ENCODE results near the gene RAPGEF3.

Gene RAPGEF3

DNA sequence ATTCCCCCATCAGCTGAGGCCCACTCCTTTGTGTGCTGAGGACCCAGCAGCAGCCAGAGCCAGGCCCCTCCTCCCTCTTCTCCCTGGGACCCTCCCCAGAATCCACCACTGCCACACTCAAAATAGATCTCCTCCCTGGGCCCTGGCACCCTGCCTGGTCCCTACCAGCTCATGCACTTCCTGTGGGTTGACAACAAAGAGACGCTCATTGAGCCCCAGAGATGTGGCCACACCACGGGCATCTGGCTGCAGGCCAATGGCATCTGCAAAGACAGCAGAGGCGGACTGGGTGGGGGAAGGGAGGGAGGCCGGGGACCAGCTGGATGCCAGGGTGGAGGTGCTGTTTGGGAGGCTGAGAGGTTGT lies 17.4 kb downstream of the RAPGEF3 start:
- peak; percentile 83 for DNase-seq

DNA sequence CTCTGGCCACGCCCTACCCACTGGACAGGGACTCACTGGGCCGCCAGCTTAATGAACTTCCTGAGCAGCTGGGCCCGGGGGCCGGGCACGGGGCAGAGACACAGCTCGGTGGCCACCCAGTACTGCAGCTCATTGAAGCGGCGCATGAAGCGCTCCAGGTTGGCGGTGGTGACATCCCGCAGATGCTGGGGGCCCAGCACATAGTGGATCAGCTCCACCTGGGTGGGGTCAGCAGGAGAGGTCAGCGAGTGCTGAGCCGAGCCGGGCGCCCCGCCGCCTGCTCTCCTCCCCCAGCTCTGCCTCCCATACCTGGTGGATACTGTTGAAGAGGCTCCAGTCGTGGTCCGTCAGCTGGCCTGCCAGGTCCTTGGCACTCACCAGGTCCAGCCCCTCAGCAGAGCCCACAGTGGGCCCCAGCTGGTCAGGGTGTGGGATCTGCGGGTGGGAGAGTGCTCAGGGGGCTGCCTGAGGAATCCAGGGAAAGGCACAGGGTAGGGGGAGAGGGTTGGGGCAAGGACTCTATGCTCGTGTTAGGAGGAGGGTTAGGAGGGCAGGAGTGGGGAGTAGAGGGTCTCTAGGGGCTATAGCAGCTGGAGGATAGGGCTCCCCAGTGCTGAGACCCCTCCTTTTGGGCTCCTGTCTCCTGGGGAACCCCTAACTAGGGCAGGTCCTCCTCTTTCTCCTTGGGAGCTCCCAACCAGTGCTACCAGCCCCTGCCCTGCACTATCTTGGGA lies 17.9 kb downstream of the RAPGEF3 start:
- no peak for DNase-seq

DNA sequence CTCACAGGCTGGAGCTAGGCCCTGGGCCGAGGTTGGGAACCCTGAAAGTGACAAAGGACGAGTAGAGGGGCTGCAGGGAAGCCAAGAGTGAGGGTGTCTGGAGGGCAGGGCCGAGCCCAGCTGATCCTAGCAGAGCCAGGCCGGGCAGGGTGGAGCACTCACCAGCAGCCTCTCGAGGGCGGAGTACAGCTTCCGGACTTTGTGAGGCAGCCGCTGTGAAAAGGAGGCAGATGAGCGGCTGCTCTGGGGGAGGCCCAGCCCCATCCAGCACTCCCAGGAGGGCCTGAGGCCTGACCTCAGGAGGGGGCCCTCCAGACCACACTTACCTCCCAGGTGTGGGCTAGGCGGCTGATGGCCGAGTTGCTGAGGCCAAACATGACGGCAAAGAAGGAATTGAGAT lies 18.7 kb downstream of the RAPGEF3 start:
- DNase-seq = no peak

DNA sequence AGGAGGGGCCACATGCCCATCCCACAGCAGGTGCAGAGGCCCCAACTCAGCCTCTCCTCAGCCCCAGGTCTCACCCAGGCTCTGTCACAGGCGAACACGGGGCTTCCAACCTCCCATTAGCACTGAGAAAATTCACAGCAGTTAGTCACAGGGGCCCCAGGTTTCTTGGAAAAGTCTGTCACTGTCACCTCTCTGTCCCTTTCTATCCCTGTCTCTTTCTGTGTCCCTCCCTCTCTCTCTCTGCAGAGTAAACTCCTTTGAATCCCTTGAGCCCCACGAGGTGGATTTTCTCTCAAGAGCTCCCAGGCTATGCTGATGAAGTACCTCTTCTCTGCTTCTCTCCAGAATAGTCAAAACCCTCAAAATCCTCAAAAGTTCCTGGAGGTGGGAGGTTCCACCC lies 19.4 kb downstream of the RAPGEF3 start:
- DNase-seq = no peak

DNA sequence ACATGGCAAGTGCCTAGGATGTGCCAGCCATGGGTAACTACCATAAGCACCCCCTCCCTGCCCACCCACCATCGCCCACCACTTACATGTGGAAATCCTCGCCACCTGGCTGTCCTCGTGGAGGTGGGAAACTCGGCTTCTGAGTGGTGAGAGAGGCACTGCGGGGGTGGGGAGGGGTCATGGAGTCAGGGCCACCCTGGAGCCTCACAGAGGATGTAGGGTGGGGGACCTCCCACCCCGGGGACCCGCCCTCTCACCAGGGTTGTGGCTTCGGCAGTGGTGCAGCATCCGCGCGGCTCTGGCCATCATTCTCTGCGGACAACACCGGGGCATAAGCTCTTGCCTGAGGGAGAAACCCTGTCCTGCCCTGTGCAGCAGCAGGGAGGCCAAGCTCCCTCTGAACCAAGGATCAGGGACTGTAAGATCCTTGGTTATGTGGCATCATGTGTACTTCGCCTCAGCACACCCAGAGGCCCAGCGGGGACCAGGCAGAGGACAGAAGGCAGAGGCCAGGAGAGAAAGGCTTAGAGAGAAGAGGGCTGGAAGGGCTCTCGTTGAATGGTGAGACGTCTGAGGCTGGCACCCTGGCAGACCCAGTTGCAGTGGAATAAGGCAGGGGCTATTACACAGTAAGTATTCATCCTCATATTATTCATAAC lies 20.6 kb downstream of the RAPGEF3 start:
- no peak for DNase-seq

DNA sequence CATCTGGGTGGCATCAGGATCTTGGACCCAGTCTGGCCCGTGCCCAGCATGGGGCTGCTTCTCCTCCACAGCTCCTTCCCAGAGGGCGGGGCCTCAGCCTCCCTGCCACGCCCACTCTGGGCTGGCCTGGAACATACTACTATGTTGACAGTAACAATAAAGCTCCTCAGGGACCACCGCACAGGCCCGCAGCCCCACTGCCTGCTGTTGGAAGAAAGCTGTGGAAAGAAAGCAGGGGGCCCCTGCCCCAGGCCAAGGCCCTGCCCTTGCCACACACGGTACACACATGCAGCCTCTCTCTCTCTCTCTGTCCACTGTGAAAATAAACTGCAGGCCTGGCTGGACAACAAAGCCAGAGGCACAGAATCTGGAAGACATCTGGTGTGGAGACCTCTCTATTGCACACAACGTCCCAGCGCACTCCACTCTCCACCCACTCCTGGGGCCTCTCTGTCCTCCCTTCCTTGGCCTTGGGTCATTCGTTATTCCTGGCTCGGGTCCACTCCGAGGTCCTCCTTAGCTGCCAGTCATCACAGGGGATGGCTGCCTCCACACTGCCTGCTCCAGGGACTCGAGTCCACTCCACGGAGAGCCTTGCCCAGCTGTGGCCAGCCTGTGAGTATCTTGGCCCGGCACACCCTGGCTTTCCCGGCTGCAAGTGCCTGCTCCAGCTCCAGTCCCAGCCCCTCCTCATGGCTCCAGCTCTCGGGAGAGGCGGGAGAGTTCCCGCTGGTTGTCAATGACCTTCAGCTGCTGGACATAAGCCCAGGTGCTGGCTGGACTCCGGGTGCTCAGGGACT lies 21.6 kb downstream of the RAPGEF3 start:
- no peak for DNase-seq

DNA sequence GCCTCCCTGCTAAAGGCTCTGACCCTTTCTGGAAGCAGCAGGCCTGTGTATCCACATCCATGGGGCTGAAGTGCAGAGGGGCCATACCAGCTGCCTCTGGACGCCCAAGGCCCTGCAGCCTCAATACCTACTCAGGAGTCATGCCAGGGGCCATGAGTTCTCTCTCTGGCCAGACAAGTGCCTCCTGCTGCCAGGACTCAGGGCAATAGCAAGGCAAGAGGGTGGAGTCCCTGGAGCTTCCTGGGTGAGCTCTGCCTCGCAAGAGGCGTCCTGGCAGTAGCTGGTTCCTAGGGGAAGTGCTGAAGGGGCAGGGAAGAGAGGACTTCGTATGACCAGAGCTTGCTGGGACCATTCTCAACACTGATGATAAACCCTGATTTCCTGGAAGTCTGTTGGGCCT lies 22.5 kb downstream of the RAPGEF3 start:
- no peak for DNase-seq

DNA sequence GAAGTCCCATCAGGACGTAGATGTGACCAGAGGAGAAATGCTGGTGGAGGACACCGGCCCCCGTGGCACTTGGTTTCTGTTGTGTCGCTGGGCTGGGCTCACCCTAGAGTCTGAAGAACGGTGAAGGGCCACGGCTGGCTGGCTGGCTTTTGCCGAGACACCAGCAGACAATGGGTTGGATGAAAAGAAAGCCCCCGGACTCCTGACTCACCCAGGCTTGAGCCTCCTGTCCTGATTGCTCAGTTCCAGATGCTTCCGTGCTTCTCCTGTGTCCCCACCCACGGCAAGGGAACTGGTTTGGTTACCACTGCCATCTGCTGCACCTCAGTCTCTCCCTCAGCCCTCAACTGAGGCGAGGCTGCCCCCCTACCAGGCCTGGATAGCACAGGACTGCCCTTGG lies 23.0 kb downstream of the RAPGEF3 start:
- DNase-seq = no peak

DNA sequence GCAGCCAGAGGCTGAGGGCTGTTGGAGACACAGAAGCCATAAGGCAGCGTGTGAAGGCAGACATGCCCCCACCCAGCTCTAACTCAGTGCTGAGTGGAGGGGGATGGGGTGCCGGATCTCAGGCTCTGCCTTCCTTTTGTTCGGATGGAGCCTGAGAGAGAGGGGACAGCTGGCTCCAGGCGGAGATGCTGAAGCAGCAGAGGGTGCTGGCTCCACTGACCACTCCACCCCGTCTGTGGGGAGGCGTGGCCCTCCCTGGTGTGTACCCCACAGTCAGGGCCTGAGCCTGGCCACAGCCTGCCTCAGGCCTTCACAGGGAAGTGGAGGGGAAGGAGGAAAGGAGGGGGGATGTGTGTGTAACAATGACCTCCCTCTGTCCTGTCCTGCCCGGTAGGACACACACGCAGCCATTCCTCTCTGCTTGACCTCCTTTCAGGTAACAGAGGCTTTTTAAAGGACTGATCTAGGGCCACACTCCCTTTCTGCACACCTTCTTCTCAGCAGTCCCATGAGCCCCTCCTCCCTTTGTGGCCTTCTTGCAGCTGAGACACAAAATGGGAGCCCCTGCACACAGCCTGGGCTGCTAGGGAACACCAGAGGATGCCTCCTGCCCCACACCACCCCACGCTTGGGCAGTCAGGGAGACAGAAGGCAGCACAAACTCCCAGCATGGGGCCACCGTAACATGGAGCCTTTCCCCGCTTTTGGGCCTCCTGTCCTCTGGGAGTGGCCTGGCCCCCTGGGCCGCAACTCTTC lies 23.8 kb downstream of the RAPGEF3 start:
- no peak for DNase-seq

DNA sequence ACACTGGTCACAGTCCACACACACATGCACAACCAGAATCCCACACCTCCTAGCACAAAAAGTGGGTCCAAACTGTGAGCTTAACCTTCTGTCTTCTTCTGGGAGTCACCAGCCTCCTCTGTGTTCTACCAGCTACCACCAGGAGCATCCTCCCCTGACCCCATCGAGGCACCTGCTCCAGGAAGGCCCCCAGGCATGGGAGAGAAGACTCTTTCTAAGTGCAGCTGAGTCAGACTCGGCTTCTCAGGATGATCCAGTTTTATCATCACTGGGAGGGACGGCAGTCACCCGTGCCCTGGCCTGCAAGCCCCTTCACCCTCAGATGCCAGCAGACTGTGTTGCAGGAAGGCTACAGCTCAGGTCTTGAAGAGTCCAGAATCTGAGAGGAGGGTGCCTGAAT lies 25.5 kb downstream of the RAPGEF3 start:
- DNase-seq = no peak

DNA sequence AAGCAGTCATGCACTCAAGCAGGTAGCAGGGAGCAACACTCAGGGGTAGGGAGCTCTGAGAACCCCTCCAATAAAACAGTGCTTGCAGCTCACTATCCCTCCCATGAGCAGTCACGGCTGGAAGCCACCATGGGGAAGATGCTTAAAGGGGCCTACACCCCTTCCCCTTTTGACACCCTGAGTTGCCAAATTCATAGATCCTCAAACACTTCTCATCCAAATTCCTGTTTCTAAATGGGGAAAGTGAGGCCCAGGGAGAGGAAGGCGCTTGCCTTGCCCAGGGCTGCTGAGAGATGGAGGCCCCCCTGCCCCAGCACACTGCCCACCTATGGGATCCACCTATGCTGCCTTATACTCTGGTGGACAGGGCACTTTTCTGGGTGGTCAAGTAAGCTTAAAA lies 26.2 kb downstream of the RAPGEF3 start:
- no peak for DNase-seq

DNA sequence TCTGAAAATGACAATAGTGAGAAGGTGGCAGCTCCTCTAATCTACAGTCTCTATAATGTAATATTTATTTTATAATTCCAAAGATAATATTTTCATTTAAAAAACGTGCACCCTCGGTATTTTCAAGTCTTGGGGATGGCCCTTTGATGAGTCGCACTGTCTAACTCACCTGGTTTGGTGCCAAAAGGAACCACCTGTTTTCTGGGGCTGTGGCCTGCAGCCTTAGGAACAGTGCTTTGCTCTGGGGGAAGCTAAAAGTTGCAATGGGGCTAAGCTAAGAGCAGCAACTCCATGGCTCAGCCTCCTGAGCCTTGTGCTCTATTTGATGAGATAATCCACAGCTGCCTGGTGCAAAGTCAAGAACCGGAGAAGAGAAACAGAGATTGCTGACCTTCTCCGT lies 27.0 kb downstream of the RAPGEF3 start:
- no peak for DNase-seq

DNA sequence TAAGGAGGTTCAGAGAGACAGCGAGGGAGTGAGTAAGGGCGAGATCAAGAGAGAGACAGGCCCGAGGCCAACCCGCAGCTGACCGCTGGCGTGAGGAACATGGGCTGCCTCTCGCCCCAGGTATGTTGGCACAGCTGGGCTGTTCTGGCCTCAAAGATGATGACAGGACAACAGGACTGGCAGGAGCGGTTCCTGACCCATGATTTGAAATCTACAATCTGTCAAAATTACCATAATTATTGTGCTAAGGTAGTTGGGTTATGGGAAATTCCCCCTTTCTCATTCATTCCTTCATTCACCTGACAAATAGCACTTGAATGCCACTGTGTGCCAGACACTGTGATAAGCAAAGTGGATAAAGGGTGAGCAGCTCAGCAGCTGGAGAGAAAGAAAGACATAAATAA lies 28.3 kb downstream of the RAPGEF3 start:
- no peak for DNase-seq

DNA sequence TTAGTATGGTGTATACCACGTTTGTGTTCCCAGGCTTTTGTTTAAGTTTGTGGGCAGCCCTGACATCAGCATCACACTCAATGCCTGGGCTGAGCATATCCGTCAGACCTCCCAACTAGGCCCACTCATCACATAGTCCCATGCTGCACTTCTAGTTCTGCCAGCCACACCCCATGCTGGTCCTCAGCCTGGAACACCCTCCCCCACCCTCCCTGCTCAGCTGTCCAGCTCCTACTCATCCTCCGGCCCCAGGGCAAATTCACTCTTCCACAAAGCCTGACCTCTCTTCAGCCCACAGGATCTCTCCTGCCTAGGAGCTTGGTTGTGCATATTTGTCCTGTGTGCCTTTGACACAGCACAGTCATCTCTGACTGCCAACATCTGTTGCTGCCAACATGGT lies 29.4 kb downstream of the RAPGEF3 start:
- DNase-seq = no peak

DNA sequence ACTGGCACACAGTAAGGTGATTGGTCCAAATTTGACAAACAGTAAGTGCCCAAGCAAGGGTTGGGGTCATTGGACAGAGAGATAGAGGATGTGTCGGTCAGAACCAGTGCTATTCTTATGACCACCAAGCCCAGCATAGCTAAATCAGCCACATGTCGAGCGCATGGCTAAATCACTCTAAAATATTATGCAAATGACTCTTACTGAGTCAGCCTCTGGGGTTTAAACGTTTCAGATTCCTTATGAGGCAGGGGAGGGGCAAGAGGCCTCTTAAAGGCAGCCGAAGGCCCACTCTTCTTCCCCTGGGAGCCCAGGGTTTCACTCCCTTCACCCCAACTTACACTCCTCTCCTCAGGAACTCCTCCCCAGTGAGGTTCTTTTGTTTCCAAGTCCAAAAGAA lies 32.8 kb downstream of the RAPGEF3 start:
- no peak for DNase-seq

DNA sequence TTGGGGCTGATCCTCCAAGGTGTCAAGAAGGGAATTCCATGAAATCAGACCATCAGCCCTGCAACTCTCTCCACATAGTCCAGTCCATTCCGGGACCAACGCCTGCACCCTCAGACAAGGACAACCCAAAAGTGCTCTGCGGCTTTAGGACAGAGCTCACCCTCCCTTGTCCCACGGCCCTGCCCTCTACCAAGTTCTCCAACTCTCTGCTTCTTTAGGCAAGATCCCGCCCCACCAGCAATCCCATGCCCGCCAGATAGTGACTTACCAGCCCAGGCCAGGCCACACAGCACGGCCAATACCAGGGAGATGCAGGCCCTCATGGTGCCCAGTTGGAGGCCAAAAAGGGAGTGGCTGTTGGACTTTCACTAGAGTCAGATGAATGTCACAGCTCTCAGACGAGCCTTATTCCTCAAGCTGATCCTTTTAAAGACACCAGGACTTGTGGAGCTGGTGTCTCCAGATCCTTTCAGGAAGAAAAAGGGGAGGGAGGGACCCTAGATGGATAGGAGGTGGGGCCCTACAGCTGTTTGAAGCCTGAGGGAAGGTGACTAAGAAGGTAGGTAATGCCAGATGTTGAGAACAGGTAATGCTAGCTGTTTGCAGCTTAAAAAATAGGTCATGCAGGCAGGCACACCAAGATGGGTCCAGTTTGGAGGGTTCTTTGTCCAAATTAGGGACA lies 33.4 kb downstream of the RAPGEF3 start, which contains the start of gene ENDOU:
Gene ENDOU (minus strand): TSS at position 400 of the 682 bp plus-strand sequence. CDS start 77 bp downstream, at position 323.
- no peak for DNase-seq

DNA sequence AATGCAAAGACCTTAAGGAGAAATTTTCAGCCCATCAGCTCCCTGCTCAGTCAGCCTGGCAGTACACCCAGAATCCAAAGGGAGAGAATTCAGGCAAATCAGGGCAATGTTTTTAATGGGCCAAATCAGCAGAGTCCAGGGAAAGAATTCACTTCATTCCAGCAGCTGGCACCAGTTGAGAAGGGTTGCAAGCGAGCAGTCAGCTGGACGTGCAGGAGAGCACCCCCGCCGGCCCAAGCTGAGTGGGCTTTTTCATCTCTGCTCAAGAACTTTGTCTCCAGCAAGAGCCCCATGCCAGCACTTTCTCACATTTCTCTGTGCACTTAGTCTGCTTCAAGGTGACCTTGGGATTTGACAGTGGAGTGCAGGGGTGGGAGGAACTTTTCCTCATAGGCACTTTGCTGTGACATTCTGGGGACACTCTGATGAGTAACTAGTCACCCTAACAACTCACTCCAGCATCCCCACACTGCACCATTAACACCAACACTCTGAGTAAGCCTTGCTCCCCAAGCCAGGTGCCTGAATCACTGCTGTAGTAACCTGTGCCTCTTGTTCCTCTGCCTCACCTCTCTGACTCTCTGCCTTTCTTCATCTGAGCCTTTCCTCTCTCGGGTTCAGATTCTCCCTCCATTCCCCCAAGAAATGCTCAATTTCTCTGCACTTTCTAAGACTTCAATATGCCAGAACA lies 35.6 kb downstream of the RAPGEF3 start:
- DNase-seq = no peak

DNA sequence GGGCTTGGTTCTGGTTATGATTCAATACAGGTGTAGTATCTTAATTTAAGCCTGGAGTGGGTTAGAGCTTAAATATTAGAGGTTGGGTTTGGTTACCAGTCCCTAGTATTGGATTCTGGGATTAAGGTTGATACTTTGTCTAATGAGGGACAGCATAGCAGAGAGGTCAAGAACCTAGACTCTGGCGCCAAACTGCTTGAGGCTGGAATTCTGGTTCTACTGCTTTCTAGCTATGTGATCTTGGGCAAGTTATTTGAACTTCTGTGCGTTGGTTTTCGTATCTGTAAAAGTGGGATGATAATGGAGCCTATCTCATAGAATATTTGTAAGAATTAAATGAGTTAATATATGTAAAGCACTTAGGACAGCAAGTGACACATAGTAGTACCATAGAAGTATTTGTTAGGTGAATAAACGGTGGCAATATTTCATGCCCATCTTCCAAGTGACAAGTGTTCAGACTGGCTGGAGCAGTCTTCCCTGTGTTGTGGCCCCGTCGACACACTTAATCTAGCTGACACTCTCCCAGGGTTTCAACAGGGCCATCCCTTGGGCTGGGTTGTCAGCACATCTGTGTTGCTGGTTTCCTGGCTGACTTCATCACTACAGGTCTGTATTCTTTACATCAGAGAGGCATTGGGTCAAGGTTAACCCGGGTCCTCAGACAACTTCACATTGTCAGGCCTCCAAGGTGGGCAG lies 36.4 kb downstream of the RAPGEF3 start:
- no peak for DNase-seq

DNA sequence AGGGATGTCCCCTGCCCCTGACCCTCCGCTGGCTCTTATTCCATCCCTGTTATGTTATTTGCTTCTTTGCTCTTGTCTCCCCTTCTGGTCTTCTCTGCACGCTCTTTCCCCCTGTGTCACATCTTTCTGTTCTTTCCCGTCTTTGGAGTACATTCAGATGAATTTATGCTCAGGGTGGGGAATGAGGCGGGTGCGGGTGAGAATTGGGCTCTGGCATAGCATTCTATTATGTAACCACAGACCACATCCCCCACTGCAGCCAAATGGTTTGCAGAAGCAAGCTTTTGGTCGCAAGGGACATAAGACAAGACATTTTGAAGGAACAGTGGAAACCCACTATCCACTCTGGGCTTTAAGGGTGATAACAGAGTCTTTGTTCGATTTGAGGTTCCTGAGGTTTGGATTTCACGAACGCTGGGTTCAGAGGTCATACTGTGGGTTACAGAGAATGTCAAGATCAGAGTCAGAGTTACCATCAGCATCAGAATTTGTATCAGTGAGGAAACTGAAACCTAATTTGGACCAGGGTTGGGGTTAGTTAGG lies 37.2 kb downstream of the RAPGEF3 start:
- peak; percentile 19 for DNase-seq

DNA sequence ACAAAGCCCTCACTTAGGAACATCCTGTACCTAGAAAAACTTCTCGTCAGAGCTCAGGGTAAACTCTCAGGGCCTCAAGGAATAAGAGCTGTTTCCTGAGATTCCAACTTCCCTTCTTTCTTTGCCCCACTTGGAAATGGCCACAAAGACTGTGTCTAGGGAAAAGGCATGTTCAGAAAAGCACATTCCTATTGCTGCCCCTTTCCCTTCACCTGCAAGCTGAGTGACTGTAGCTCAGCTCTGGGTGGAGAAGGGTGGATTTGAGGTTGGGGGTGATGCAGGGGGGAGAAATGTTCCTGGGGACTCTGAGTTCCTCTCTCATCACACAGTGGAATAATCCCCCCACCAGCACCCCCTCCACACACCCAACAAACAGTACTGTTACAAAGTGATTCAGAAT lies 40.1 kb downstream of the RAPGEF3 start:
- no peak for DNase-seq
